Neural progenitor cell (in vitro differentiated cells): Measurements from ENCODE around the gene TPST1.

Source experiments
- EZH2 ChIP-seq: fragments of 200-600 bp; sonication (generic); IDR thresholded peaks from 2 replicates; pipeline ENCODE4 v1.6.1; 2017; ENCODE audit warnings: antibody characterized with exemption, mild to moderate bottlenecking, moderate library complexity
- EZH2phosphoT487 ChIP-seq: fragments of 200-600 bp; sonication (generic); IDR thresholded peaks from 2 replicates; pipeline ENCODE4 v1.6.1; 2017; ENCODE audit warnings: antibody characterized with exemption
- TF ChIP-seq, protein P1 (sequence below): fragments of 200-600 bp; sonication (generic); IDR thresholded peaks from 2 replicates; pipeline ENCODE4 v1.5.1; 2017; ENCODE audit warnings: antibody characterized with exemption, mild to moderate bottlenecking

DNA sequence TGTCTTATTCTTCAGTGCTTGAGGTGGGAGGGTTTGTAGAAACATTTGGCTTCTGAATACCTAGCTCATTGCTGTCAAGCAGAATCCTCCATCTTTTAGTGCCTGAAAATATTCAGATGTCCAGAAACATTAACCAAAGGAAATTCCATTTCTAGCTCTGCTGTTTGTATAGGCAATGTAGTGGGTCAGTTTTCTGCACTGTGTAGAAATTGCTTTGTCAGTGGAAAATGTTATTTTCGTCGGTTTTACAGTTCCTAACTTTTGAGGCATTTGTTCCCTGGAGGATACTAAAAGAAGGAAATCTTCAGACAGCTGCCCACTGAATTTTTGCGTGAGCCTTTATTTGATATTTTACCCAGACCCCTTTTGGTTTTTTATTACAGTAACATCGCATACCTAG is 143.4 kb downstream of the TPST1 start:
- TF ChIP-seq, protein P1, sequence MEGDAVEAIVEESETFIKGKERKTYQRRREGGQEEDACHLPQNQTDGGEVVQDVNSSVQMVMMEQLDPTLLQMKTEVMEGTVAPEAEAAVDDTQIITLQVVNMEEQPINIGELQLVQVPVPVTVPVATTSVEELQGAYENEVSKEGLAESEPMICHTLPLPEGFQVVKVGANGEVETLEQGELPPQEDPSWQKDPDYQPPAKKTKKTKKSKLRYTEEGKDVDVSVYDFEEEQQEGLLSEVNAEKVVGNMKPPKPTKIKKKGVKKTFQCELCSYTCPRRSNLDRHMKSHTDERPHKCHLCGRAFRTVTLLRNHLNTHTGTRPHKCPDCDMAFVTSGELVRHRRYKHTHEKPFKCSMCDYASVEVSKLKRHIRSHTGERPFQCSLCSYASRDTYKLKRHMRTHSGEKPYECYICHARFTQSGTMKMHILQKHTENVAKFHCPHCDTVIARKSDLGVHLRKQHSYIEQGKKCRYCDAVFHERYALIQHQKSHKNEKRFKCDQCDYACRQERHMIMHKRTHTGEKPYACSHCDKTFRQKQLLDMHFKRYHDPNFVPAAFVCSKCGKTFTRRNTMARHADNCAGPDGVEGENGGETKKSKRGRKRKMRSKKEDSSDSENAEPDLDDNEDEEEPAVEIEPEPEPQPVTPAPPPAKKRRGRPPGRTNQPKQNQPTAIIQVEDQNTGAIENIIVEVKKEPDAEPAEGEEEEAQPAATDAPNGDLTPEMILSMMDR: no peak
- TF ChIP-seq EZH2: no peak
- no peak for TF ChIP-seq EZH2phosphoT487
